GM18873 (cell line): ENCODE results near the gene PKD1.

Source experiments
- ATAC-seq: cut with Tn5 transposase; IDR thresholded peaks from one replicate; pipeline ENCODE4 v1.9.1; 2021; ENCODE audit warnings: mild to moderate bottlenecking, moderate library complexity, moderate number of reproducible peaks; ENCODE audit not compliant: unreplicated experiment, low FRiP score

PKD1 gene

DNA sequence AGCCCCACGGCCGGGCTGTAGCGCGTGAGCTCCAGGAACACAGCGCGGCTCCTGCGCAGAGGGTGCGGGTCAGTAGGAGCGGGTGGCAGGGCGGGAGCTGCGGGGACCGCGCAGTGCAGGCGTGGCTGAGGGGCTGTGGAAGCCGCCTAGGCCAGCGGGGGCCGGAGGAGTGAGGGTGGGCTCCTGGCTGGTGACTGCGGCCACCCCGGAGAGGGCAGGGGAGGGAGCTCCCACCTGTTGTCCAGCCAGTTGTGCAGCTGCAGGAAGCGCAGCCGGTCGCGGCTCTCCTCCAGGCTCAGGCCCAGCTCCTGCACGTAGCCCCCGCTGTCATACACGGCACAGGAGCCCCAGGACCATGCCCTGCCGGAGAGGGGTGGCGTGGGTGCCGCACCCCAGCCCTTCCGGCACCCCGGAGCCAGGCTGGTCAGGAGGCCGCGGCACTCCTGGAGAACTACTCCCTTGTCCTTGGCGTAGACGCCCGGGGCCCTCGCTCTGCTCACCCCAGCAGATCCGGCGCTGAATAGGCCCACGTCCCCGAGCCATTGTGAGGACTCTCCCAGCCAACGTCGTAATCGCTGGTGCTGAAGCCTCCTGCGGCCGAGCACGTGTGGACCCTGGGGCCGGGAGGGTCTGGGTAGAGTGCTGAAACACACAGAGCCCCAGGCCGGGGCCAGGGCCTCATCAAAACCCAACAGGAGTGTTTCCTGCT is 44.0 kb downstream of the PKD1 start:
- no peak for ATAC-seq

DNA sequence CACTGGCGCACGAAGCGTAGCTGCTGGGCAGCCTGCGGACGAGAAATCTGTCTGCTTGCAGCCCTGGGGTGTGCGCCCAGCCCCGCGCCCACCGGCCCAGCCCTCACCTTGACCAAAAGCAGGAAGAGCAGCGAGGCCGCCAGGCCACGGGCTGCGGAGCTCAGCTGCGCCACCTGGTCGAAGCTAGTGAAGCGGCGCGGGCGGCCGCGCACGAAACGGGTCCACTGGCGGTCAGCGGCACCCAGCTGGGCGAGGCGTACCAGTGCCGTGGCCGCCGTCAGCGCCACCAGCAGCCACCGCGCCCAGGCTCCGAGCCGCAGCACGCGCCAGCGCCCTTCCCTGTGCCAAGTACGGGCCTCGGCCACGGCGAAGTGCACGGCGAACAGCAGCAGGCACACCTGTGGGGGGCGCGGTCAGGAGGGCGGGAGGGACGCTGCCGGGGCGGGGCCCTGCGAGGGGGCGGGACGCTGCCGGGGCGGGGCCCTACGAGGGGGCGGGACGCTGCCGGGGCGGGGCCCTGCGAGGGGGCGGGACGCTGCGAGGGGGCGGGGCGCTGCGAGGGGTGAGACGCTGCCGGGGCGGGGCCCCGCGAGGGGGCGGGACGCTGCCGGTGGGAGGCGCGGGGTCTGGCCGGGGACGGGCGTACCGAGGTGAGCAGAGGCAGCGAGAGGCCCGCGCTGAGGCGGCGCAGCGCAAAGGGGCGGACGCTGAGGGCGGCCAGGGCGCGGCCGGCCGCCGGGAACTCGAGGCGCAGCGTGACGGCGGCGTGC is 44.7 kb downstream of the PKD1 start:
- ATAC-seq: no peak

DNA sequence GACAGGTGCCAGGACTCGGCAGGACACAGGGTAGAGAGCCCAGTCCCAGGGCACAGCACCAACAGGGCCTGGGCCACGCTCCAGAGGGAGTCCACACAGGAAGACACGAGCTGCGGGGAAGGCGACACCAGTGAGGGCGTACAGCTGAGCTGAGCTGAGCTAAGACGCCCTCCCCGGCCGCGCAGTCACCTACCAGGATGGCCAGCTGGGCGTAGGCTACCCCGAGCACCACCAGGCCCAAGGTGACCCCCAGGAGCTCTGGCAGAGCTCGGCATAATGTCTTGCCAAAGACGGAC is 45.3 kb downstream of the PKD1 start:
- no peak for ATAC-seq

DNA sequence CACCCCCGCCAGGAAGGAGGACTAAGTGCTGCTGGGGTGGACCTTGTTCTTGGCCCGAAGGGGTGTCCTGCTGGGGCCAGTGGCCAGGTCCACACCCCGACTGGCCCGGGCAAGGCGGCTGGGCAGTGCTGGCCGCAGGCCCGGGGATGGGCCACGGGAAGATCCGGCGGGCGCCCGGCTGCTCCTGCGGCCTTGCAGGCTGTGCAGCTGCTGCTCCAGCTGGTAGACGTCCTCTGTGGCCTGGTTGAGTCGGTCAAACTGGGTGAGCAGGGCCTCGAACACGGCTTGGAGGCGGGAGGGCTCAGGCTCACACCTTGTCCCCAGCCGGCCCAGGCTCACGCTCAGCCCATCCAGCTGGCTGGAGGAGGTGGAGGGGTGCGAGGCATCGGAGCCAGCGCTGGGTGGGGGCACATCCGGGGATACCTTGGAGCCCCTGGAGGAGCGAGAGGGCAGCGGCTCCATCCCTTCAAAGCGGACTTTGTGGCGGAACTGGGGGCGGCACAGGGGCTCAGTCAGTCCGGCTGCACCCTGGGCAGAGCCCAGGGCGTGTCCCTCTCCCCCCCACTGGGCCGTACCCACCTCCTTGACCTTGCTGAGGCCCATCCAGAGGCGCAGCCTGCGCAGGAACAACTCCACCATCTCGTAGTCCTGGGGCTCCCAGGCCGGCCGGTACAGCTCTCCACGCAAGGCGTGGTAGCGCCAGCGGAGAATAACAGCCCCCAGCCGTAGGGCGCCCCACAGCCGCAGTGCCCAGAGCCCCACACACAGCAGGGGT is 45.8 kb downstream of the PKD1 start:
- ATAC-seq: no peak

DNA sequence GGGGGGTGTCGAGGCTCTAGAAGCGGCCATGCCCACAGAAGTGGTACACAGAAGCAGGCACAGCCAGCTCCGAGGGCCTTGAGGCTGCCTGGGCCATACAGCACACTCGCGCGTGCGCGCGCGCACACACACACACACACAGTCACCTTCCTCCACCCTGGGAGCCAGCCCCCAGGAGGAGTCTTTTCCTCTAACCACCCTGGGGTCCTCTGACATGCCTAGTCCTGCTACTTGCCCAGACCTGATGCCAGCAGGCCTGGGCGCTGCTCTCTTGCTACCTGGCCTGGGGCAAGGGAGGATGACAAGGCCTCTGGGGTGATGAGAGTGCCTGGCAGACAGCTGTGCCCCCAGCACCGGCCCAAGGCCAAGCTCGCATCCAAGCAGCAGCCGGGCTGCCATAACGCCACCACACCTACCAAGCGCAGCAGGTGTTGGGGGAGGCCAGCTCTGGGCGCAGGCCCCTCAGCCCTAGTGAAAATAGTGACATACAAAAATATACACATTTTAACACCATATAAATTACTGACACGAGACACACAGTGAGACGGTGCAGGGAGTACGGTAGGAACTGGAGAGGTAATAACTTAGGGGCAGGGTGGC is 46.8 kb downstream of the PKD1 start:
- ATAC-seq: no peak

DNA sequence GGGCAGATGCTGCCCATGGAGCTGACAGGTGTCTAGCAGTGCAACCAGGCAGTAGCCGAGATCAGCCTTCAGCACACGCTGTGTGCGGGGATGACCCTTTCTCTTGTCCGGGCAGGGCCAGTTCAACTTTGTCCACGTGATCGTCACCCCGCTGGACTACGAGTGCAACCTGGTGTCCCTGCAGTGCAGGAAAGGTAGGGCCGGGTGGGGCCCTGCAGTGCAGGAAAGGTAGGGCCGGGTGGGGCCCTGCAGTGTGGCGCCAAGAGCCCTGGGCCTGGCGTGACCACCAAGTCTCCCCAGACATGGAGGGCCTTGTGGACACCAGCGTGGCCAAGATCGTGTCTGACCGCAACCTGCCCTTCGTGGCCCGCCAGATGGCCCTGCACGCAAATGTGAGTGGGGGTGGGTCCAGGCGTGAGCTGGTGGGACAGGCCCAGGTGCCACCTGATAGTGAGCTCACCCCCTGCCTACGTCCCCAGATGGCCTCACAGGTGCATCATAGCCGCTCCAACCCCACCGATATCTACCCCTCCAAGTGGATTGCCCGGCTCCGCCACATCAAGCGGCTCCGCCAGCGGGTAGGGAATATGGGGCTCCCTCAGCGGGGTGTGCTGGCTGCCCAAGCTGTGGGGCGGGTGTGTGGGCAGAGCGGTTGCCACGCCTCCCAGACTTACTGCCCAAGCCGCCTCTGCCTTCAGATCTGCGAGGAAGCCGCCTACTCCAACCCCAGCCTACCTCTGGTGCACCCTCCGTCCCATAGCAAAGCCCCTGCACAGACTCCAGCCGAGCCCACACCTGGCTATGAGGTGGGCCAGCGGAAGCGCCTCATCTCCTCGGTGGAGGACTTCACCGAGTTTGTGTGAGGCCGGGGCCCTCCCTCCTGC is 47.7 kb downstream of the PKD1 start:
- ATAC-seq: no peak

DNA sequence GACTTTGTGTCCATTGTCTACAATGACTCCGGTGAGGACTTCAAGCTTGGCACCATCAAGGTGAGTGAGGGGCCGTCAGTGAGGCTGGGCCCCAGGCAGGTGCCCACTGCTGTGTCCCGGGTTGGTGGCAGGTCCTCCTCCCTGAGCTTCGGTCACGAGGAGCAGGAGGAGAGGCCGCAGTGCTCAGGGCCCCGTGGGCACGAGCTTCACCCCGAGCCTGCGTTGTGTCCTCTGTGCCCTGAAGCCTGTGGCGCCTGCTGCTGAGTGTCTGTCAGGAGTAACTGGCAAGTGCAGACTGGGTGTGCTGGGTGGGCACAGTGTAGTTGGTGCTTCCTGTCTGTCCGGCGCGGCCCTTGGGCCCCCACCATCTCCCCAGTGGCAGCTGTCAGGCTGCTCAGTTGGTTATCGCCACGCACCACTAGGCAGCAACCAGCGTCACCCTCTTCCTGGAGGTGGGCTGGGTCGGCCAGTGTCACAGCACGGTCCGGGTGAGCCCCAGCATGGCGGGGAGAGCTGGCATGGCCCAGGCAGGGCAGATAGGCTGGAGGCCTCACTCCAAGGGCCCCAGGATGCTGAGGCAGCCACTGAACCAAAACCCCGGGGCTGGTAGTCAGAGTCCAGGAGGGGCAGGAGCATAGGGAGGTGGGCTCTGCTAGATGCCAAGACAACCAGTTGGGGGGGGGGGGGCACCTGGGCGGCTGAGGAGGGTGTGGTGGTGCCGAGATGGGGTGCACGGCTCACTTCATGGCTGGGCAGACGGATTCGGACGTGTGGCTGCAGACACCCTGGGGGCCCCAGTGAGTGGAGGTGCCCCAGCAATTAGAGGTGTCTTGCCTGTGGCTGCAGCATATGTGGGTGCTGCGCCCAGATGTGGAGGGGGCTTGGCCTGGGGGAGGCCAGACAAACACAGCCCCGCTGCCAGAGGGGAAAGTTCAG is 48.6 kb downstream of the PKD1 start:
- no peak for ATAC-seq

DNA sequence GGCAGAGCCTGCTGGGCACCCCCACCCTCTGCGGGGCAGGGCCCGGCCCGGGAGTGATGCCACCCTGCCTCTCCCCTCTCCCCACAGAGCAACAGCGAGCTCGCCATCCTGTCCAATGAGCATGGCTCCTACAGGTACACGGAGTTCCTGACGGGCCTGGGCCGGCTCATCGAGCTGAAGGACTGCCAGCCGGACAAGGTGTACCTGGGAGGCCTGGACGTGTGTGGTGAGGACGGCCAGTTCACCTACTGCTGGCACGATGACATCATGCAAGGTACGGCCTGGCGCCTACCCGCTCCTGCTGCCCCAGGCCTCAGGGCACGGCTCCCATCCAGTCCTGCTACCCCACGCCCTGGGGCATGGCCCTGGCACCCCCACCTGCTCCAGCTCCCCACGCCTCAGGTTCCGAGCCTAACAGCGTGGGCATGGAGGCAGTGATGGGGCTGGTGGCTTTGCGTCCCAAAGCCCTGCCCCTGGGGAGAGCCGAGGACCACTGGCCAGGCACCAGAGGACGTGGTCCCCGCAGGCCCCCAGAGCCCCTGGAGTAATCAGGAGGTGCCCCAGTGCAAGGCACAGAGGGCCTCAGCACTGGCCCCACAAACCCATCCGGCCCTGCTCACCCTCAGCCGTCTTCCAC is 49.5 kb downstream of the PKD1 start:
- ATAC-seq: no peak

DNA sequence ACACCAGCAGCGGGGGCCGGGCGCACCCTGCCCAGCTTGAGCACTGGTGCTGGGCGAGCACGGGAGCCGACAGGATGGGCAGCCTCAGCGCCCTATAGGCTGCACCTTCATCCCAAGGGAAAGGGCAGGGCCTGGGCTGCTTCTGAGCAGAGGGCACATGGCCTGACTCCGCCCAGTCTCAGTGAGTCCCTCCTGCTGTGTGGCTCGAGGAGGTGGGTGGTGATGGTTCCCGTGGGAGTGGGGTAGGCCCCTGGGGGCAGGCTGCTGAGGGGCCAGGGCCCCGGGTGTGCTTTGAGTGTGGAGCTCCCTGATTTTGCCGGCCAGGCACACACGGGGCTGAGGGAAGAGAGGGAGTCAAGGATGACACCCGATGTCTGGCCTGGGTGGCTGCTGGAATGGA is 50.0 kb downstream of the PKD1 start:
- ATAC-seq: no peak

DNA sequence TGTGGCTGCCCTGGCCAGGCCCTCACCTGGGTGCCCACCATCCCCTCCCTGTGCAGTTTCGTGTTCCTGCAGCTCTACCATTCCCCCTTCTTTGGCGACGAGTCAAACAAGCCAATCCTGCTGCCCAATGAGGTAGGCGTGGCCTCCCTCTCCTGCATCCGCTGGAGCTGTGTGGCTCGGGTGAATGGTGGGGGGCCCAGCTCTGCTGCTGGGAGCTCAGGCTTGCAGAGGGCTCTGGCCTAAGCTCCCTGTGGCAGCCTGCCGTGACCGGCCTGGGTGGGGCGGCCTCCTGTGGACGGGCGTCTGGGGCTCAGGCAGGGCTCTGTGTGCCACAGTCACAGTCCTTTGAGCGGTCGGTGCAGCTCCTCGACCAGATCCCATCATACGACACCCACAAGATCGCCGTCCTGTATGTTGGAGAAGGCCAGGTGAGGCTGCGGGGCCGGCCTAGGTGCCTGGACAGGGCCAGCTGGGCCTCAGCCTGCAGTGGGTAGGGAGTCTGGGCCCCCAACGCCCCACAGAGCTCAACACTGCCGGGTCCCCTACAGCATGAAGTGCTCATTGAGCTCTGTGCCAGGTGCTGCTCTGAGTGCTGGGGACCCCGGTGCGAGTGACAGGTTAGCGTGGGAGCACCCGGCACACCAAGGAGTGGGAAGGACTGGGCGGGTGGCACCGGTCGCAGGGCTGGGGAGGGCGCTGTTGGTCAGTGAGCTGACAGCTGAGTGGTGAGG is 50.6 kb downstream of the PKD1 start:
- no peak for ATAC-seq

DNA sequence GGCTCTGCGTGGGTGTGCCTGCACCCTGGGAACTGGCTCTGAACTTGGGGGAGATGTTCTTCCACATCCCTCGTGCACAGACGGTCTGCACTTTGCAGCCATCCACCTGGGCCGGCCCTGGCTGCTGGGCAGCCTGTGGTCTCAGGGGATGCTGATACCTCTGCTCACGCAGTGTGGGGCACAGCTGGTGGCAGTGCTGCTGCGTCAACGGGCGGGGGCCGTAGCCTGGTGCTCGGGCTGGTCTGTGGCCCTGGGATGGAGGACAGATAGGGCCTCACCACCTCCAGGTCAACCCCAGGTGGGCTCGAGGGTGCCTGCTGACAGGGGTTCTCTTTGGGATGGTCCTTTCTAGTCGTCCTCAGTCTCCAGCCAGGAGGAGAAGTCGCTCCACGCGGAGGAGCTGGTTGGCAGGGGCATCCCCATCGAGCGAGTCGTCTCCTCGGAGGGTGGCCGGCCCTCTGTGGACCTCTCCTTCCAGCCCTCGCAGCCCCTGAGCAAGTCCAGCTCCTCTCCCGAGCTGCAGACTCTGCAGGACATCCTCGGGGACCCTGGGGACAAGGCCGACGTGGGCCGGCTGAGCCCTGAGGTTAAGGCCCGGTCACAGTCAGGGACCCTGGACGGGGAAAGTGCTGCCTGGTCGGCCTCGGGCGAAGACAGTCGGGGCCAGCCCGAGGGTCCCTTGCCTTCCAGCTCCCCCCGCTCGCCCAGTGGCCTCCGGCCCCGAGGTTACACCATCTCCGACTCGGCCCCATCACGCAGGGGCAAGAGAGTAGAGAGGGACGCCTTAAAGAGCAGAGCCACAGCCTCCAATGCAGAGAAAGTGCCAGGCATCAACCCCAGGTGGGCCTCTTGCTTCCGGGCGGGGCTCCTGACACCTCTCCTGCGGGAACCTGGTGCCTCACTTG is 51.6 kb downstream of the PKD1 start:
- no peak for ATAC-seq

DNA sequence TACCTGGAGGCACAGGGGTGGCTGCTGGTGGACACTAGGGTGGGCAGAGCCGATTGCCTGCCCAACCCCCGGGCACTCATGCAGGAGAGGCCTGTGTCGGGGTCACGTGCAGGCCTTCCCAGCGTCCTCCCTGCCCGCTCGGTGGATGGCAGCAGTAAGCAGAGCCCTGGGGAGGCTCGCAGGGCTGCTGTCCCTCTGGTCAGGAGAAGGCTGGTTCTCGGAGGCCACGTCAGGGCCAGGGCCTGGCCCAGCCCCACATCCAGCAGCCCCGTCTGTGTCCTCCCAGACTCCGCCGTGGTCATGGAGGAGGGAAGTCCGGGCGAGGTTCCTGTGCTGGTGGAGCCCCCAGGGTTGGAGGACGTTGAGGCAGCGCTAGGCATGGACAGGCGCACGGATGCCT is 52.3 kb downstream of the PKD1 start:
- ATAC-seq: no peak

DNA sequence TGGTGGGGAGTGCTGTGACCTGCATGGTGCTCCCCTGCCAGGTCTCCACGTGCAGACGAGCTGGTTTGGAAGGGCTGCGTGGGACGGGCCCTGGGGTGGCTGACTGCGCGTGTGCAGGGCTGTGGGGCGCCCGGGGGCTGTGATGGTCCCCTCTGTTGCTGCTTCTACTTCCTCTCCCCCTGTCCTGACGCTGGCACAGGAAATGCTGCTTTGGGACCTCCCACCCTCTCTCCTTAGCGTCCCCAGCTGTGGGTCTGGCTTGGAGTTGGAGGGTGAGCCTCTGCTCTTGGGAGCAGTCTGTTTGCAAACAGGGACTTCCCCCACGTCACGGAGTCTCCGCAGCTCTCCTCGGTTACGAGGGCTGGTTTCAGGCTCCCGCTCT is 52.7 kb downstream of the PKD1 start:
- no peak for ATAC-seq

DNA sequence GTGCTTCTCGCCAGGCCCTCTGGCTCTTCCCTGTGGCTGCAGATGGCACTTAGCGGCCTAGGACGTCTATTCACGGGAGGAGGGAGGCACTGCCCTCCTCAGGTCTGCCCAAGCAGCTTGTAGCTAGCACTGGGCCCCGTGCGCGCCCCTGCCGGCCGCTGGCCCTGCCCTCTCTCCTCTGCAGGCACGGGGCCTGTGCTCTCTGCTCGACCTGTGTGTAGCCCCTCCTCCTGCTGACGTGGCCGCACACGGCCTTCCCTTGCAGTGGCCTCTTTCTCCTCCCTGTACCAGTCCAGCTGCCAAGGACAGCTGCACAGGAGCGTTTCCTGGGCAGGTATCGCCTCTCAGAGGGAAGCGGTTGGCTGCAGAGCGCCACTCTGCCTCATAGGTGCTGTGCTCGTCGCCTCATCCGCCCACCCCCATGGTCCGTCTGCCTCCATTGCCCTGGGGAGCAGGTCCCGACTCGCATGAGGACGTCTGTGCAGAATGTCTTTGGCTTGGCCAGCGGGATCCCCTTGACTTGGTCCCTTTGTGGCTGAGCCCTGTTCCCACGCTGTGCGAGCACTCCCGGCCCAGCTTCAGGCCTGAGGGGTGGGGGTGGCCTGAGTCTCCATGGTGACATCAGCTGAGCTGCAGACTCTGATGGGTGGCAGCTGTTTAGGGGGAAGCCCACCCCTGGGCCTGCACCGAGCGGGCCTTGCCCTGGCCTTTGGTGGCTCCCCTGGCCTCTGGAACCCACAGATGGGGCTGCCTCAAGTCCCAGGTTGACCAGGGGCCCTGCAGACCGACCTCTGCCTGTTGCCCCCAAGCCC is 53.3 kb downstream of the PKD1 start:
- no peak for ATAC-seq

DNA sequence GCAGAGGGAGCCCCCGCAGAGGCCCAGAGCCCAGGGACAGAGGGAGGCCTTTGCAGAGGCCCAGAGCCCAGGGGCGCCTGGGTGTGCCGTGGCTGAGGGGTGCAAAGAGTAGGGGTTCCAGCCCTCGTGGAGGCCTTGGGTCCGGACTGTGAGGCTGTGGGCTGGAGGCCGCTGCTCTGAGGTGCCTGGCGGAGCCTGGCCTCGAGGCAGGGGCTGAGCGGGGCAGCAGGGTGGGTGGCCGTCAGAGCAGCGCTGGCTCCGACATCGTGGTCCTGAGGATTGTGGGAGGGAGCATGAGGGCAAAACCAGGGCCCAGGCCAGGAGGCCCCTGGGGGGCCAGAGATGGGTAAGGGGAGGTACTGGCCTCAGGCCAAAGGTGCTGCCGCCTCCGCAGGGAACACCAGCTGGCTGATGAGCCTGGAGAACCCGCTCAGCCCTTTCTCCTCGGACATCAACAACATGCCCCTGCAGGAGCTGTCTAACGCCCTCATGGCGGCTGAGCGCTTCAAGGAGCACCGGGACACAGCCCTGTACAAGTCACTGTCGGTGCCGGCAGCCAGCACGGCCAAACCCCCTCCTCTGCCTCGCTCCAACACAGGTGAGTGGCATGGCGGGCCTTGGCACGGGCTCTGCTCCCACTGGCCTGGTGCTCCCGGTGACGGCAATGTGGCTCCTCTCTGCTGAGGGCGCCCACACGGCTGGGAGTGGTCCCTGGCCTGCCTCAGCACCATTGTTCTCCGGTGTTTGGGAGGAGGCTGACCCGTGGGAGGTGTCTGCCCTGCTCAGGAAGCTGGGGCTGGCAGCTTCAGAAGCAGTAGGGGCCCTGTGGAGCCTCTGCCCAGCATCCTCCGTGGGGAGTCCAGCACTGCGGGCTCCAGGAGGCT is 54.3 kb downstream of the PKD1 start:
- no peak for ATAC-seq
